ENCODE results near the gene ARHGAP45. TPM values are rescaled to one million over a fixed set of nuclear protein-coding genes. Genes with fewer than 3 reads are reported as not detected.

ARHGAP45 gene
- total and polyA plus RNA-seq, 4 donors, result 3.3 to 27.5 (median 9.7) TPM

DNA sequence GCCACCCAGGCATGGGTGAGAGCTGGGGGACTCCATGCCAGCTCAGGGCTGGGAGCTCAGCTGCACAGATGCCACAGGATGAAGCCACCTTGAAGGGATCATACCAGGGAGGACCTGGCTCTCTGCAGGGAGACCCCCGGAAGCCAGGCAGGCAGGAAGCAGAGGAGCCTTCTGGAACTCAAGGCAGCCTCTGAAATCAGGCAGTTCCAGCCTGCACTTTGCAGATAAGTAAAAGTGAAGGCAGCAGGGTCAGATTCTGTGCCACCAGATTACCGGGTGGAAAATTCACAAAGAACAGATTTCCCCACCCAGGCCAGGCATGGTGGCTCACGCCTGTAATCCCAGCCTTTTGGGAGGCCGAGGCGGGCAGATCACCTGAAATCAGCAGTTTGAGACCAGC, 48.6 kb upstream of the ARHGAP45 start:
- Histone ChIP-seq H3K27ac (ENCODE audit: low read depth in 1 of 2, low read length in 2 of 2) (no peak overlapping the region), H3K9ac (ENCODE audit: low read depth in 1 of 2, low read length in 2 of 2) (no peak overlapping the region), H3K9me3 (ENCODE audit: control insufficient read depth in 4 of 4, low read length in 3 of 4) (no peaks in the 10 kb centered on the region), H3K4me1 (ENCODE audit: control insufficient read depth in 4 of 4, insufficient read depth in 4 of 4, low read length in 3 of 4) (peaks cover 30 to 49% (median 39%) of the 10 kb centered on the region in 4 donors), H3K27me3 (ENCODE audit: control insufficient read depth in 4 of 4, insufficient read depth in 4 of 4, low read length in 3 of 4) (no peaks in the 10 kb centered on the region), H3K4me3 (ENCODE audit: low read depth in 1 of 3, low read length in 3 of 3) (no peak overlapping the region), H3K36me3 (ENCODE audit: control insufficient read depth in 4 of 4, insufficient read depth in 3 of 4, low read depth in 1 of 4, low read length in 3 of 4) (peaks cover 0 to 7% (median 3%) of the 10 kb centered on the region in 4 donors)
- no peak for DNase-seq (ENCODE audit: low spot score)
- no peak for TF ChIP-seq RAD21 (IDR thresholded peaks at IDR 0.05)
- TF ChIP-seq, protein P1, sequence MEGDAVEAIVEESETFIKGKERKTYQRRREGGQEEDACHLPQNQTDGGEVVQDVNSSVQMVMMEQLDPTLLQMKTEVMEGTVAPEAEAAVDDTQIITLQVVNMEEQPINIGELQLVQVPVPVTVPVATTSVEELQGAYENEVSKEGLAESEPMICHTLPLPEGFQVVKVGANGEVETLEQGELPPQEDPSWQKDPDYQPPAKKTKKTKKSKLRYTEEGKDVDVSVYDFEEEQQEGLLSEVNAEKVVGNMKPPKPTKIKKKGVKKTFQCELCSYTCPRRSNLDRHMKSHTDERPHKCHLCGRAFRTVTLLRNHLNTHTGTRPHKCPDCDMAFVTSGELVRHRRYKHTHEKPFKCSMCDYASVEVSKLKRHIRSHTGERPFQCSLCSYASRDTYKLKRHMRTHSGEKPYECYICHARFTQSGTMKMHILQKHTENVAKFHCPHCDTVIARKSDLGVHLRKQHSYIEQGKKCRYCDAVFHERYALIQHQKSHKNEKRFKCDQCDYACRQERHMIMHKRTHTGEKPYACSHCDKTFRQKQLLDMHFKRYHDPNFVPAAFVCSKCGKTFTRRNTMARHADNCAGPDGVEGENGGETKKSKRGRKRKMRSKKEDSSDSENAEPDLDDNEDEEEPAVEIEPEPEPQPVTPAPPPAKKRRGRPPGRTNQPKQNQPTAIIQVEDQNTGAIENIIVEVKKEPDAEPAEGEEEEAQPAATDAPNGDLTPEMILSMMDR (IDR thresholded peaks at IDR 0.05; ENCODE audit: low read depth, low read length, missing input control), result no peak
- no peak for TF ChIP-seq HNF4G (IDR thresholded peaks at IDR 0.05)
- TF ChIP-seq HNF4A (conservative IDR thresholded peaks at IDR 0.05), result no peak
- TF ChIP-seq, protein P2, sequence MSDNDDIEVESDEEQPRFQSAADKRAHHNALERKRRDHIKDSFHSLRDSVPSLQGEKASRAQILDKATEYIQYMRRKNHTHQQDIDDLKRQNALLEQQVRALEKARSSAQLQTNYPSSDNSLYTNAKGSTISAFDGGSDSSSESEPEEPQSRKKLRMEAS (IDR thresholded peaks at IDR 0.05), result no peak
- TF ChIP-seq NR2F2 (IDR thresholded peaks at IDR 0.05), result no peak
- TF ChIP-seq JUND (IDR thresholded peaks at IDR 0.05), result no peak
- TF ChIP-seq RXRA (IDR thresholded peaks at IDR 0.05), result no peak
- TF ChIP-seq, protein P3, sequence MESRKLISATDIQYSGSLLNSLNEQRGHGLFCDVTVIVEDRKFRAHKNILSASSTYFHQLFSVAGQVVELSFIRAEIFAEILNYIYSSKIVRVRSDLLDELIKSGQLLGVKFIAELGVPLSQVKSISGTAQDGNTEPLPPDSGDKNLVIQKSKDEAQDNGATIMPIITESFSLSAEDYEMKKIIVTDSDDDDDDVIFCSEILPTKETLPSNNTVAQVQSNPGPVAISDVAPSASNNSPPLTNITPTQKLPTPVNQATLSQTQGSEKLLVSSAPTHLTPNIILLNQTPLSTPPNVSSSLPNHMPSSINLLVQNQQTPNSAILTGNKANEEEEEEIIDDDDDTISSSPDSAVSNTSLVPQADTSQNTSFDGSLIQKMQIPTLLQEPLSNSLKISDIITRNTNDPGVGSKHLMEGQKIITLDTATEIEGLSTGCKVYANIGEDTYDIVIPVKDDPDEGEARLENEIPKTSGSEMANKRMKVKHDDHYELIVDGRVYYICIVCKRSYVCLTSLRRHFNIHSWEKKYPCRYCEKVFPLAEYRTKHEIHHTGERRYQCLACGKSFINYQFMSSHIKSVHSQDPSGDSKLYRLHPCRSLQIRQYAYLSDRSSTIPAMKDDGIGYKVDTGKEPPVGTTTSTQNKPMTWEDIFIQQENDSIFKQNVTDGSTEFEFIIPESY (IDR thresholded peaks at IDR 0.05), result no peak
- TF ChIP-seq YY1 (IDR thresholded peaks at IDR 0.05), result no peak
- no peak for TF ChIP-seq FOXA2 (IDR thresholded peaks at IDR 0.05)
- TF ChIP-seq REST (IDR thresholded peaks at IDR 0.05), result no peak
- TF ChIP-seq SP1 (IDR thresholded peaks at IDR 0.05), result no peak
- no peak for TF ChIP-seq FOXA1 (IDR thresholded peaks at IDR 0.05)
- TF ChIP-seq GABPA (IDR thresholded peaks at IDR 0.05 in 1 of 2, conservative IDR thresholded peaks at IDR 0.05 in 1 of 2), result no peak
- no peak for TF ChIP-seq EGR1 (IDR thresholded peaks at IDR 0.05; ENCODE audit: low read depth in 2 of 2)
- TF ChIP-seq, protein P4, sequence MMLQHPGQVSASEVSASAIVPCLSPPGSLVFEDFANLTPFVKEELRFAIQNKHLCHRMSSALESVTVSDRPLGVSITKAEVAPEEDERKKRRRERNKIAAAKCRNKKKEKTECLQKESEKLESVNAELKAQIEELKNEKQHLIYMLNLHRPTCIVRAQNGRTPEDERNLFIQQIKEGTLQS (IDR thresholded peaks at IDR 0.05), result no peak
- no peak for TF ChIP-seq TAF1 (conservative IDR thresholded peaks at IDR 0.05)
- 81% methylated on average over 5 of the region's 5 CpGs for WGBS
